Measurements from ENCODE around the gene POLR2A. TPM values are rescaled to one million over a fixed set of nuclear protein-coding genes. Genes with fewer than 3 reads are reported as not detected.

The POLR2A gene
- total RNA-seq, 1 experiment from 2014 or later: 72.1 TPM

DNA sequence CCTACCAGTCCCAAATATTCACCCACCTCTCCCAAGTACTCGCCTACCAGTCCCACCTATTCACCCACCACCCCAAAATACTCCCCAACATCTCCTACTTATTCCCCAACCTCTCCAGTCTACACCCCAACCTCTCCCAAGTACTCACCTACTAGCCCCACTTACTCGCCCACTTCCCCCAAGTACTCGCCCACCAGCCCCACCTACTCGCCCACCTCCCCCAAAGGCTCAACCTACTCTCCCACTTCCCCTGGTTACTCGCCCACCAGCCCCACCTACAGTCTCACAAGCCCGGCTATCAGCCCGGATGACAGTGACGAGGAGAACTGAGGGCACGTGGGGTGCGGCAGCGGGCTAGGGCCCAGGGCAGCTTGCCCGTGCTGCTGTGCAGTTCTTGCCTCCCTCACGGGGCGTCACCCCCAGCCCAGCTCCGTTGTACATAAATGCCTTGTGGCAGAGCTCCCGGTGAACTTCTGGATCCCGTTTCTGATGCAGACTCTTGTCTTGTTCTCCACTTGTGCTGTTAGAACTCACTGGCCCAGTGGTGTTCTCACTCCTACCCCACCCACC is 29.8 kb downstream of the POLR2A start:
- H3K4me3 Mint-ChIP-seq (ENCODE audit: unreplicated experiment): no peak overlapping the region
- intact Hi-C loops (cut with micrococcal nuclease; ENCODE audit: unreplicated experiment): loop anchor here (1.0 kb wide), 1 partner anchor 47 kb away; the partner anchor contains the start of gene SENP3
- H3K27me3 ChIP-seq (replicated peaks; ENCODE audit: control insufficient read depth, insufficient read depth, low read length): no peaks in the 10 kb centered on the region
- DNase-seq: no peak
- H3K36me3 Mint-ChIP-seq (ENCODE audit: insufficient read depth, unreplicated experiment): peaks cover 33% of the 10 kb centered on the region
- H3K4me1 Mint-ChIP-seq (ENCODE audit: low read depth, unreplicated experiment): no peaks in the 10 kb centered on the region
- no peak for TF ChIP-seq CTCF (IDR thresholded peaks at IDR 0.05; ENCODE audit: insufficient read depth in 1 of 2, low read depth in 1 of 2, low read length in 1 of 2, severe bottlenecking in 1 of 2, unreplicated experiment in 1 of 2)
- no peaks in the 10 kb centered on the region for H3K4me1 ChIP-seq
- ChIA-PET POLR2A (no interaction called here), CTCF (interaction anchor here (0.7 to 0.9 kb wide), 2 partner anchors 47 to 77 kb away, joined by 3 to 5 read pairs; no protein-coding TSS in a partner anchor)
- H3K27me3 Mint-ChIP-seq (ENCODE audit: insufficient read depth, unreplicated experiment): no peaks in the 10 kb centered on the region
- H3K4me3 ChIP-seq (ENCODE audit: low read depth, low read length): no peak overlapping the region
- no peaks in the 10 kb centered on the region for H3K36me3 ChIP-seq (ENCODE audit: control insufficient read depth, insufficient read depth, low read length)
- H3K9me3 ChIP-seq: no peaks in the 10 kb centered on the region
- BruUV-seq (replicated peaks): TSS peak; percentile 66
- H3K27ac Mint-ChIP-seq (ENCODE audit: unreplicated experiment): no peak overlapping the region
- no peaks in the 10 kb centered on the region for H3K9me3 Mint-ChIP-seq (ENCODE audit: unreplicated experiment)

- no peak overlapping the region for H3K4me3 ChIP-seq (ENCODE audit: low read depth, low read length)
- no peak for TF ChIP-seq CTCF (IDR thresholded peaks at IDR 0.05; ENCODE audit: insufficient read depth in 1 of 2, low read depth in 1 of 2, low read length in 1 of 2, severe bottlenecking in 1 of 2, unreplicated experiment in 1 of 2)
- H3K27ac Mint-ChIP-seq (ENCODE audit: unreplicated experiment): no peak overlapping the region
- CTCF ChIA-PET: interaction anchor here (0.6 to 1.0 kb wide), 2 partner anchors 45 to 78 kb away, joined by 3 to 5 read pairs; partner anchors contain the start of gene SENP3
- DNase-seq: no peak
- BruUV-seq (replicated peaks): no TSS peak
- no peaks in the 10 kb centered on the region for H3K9me3 ChIP-seq
- H3K36me3 ChIP-seq (ENCODE audit: control insufficient read depth, insufficient read depth, low read length): no peaks in the 10 kb centered on the region
- H3K27me3 Mint-ChIP-seq (ENCODE audit: insufficient read depth, unreplicated experiment): no peaks in the 10 kb centered on the region
- H3K36me3 Mint-ChIP-seq (ENCODE audit: insufficient read depth, unreplicated experiment): peaks cover 14% of the 10 kb centered on the region
- POLR2A ChIA-PET: interaction anchor here (0.8 kb wide), 1 partner anchor 36 kb away, joined by 4 read pairs; the partner anchor contains the start of gene ZBTB4
- no peak overlapping the region for H3K4me3 Mint-ChIP-seq (ENCODE audit: unreplicated experiment)
- no peaks in the 10 kb centered on the region for H3K4me1 ChIP-seq
- intact Hi-C loops (cut with micrococcal nuclease; ENCODE audit: unreplicated experiment): no loop called here
- H3K27me3 ChIP-seq (replicated peaks; ENCODE audit: control insufficient read depth, insufficient read depth, low read length): no peaks in the 10 kb centered on the region
- H3K9me3 Mint-ChIP-seq (ENCODE audit: unreplicated experiment): no peaks in the 10 kb centered on the region
- H3K4me1 Mint-ChIP-seq (ENCODE audit: low read depth, unreplicated experiment): no peaks in the 10 kb centered on the region
These were observed 31.9 kb downstream of the POLR2A start for GRCh38 chr17:7515911-7516610.

GRCh38 chr17:7523033-7523432 is 38.9 kb downstream of the POLR2A start:
- no peak overlapping the region for H3K4me3 Mint-ChIP-seq (ENCODE audit: unreplicated experiment)
- DNase-seq: no peak
- ChIA-PET POLR2A (no interaction called here), CTCF (no interaction called here)
- H3K4me1 ChIP-seq: no peaks in the 10 kb centered on the region
- TF ChIP-seq CTCF (IDR thresholded peaks at IDR 0.05; ENCODE audit: insufficient read depth in 1 of 2, low read depth in 1 of 2, low read length in 1 of 2, severe bottlenecking in 1 of 2, unreplicated experiment in 1 of 2): peak in 1 of 2 experiments; percentile 20
- no peak overlapping the region for H3K27ac Mint-ChIP-seq (ENCODE audit: unreplicated experiment)
- intact Hi-C loops (cut with micrococcal nuclease; ENCODE audit: unreplicated experiment): no loop called here
- H3K9me3 ChIP-seq: no peaks in the 10 kb centered on the region
- H3K4me3 ChIP-seq (ENCODE audit: low read depth, low read length): no peak overlapping the region
- no TSS peak for BruUV-seq (replicated peaks)
- H3K27me3 ChIP-seq (replicated peaks; ENCODE audit: control insufficient read depth, insufficient read depth, low read length): no peaks in the 10 kb centered on the region
- no peaks in the 10 kb centered on the region for H3K9me3 Mint-ChIP-seq (ENCODE audit: unreplicated experiment)
- no peaks in the 10 kb centered on the region for H3K36me3 Mint-ChIP-seq (ENCODE audit: insufficient read depth, unreplicated experiment)
- no peaks in the 10 kb centered on the region for H3K27me3 Mint-ChIP-seq (ENCODE audit: insufficient read depth, unreplicated experiment)
- H3K36me3 ChIP-seq (ENCODE audit: control insufficient read depth, insufficient read depth, low read length): no peaks in the 10 kb centered on the region
- H3K4me1 Mint-ChIP-seq (ENCODE audit: low read depth, unreplicated experiment): no peaks in the 10 kb centered on the region
